ENCODE results near the gene RSPH9.

The RSPH9 gene

DNA sequence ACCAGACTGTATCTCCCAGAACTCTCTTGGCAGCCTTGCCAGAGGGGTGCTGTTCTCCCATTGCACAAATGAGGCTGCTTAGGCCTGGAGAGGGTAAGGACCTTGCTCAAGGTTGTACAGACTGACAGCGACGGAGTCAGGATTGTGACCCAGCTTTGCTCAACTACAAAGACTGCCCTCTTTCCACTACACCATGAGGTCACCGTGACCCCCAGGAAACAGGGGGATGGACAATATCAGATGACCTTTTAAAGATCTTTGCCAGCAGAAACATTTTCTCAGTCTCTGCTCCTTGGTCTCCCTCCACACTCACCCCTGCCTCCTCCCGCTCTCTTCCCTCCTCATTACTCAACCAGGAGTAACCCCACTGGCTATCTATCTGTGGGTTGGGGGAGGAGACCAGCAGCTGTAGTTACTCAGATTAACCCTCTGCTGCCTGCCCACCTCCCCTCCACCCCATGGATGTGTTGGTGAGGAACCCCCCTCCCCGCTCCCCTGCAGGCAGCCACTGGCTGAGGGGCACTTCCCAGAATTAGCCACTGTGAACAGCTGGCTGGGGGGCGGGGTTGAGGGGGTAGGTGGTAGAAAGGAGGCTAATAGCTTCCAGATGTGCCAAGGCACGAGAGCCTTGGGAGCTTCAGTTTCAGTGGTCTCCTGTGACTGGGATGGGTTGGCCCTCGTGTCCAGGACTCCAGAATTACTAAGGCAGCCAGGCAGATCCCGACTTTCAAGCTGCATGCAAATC lies 69.6 kb downstream of the RSPH9 start:
- no peak for DNase-seq

DNA sequence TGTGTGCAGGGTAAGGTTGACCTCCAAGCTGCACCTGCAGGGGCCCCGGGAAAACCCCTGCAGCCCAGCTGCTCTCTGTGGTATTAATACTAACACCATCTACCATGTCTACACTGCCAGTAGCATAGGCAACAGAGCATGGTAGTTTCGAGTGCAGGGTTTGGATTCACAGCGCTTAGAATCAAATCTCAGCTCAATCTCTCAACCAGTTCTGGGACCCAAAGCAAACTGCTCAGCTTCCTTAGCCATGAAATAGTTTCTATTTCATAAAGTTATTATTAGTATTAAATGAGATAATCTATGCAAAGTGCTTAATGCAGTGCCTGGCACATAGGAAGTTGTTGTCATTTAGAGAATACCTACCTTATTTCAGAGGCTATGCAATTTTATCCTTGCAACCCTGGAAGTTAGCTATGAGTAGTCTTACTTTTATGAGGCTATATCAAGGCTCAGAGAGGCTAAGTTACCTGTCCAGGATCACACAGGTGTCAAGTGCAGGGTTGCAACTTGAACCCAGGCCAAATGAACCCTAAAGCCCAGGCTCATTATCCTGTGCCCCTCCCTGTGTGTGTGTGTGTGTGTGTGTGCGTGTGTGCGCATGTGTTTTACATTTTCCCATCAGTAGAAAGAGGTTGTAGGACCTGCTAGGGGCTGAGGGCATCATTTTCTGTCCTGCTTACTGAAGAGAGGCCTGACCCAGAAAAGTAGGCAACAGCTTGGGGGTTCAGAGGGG lies 70.4 kb downstream of the RSPH9 start:
- DNase-seq = no peak

DNA sequence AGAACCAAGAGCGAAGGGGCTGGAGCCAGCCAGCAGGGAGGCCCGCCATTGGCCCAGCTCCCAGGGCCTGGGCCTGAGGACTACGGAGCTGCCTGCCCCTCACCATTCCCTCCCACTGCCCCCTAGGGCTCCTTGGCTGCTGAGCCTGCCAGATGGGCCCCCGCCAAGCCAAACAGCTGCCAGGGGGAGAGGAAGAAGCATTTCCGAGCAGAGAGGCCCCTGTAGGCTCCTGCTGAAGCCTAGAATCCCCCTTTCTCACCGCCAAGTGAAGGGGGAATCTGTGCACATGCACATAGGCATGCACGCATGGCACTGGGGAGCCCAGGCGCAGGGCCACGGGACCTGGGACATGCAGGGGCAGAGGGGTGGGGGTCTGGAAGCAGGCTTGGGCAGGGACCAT lies 71.3 kb downstream of the RSPH9 start:
- no peak for DNase-seq

DNA sequence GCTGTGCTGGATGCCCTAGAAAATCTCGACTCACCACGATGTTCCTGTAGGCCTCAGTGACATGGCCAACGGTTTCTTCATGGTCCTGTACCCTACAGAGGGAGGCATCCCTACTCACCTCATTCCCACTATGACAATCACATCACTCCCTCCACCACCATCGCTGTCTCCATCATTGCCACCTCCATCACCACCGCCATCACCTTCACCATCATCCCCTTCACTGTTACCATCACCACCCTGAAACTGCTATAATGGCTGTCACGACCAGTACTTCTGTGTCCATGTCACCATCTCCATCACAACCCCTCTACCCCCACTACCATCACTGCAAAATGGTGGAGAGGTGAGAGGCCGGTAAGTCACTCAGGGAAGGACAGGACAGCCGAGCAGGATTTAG lies 72.6 kb downstream of the RSPH9 start:
- no peak for DNase-seq

DNA sequence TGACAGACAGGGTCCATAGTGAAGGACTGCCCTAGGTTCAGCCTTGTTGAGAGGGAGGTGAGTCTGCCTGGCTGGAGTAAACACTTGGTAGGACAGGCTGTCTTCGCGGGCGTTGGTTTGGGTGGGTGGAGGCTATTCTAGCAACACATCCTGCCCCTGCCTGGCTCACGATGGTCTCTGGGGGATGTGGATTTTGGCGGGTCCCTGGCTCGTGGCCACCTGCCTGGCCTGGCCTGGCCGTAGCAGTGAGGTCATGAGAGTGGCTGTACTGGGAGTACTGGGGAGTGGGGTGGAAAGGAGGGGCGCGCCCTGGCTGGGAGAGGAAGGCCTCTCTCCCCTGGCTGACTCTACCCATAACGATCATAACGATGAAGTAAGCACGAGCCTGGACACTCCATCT lies 73.0 kb downstream of the RSPH9 start:
- DNase-seq = no peak

DNA sequence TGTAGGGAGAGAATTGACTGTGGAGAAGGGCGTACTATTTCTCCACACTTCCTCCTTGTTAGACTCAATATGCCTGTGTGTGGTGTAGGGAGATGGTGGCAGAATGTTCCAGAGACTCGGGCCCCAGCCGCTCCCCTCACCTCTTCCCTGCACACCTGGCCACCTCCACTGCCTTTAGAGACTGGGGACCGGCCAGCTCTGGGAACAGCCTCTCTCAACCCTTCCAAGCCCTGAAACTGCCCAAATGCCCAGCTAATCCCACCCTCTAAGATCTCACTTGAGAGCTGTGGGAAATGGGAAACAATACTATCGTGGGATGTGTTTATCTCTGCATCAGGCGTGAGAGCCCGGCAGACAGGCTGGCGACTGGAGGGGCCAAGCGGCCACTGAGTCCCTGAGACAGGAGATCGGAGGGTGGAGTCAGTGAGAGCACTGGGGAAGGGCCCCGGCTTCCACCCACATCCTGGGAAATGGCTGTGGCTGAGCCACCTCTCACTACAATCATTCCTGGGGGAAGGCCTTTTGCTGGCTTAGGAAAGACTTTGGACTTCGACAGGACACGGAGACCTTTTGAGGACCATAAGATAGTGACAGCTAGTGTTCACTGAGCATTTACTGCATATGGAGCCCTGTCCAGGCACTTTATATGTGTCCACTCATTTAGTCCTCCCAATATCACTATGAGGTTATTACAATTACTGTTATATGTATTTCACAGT lies 73.7 kb downstream of the RSPH9 start:
- no peak for DNase-seq

DNA sequence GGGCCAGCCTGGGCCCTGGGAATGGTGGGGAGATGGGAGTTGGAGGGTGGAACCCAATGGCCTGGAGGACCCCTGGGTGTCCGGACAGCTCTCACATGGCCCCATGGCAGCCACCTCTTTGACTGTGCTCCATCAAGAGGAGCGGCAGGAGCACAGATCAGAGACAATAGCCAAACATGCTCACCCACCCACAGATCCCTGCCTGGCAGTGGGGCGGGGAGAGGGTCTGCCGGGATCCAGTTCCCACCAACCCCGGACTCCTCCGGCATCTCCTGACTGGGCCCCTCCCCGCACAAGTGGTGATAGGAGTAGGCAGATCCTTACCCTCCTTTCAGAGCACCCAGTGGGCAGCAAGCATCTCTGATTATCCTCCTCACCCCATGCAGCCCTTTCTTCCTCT lies 74.7 kb downstream of the RSPH9 start:
- DNase-seq = no peak

DNA sequence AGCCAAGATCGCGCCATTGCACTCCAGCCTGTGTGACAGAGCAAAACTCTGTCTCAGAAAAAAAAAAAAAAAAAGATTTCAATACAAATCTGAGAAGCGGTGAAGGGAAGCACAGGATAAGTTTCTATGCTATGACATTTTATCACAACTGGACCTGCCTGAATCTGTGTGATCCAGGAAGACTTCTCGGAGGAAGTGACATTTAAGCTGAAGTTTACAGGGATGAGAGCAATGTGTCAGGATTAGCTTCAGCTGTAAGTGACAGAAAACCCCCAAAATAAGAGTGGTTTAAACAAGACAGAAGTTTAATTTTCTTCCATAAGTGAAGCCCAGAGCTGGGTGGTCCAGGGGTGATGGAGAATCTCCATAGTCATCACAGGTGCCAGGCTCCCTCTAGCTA lies 76.2 kb downstream of the RSPH9 start:
- DNase-seq = no peak

Measured in CD4-positive, alpha-beta T cell treated with Interleukin-17A for 4 hours (primary cell).